Fibroblast of lung (primary cell): ENCODE data around the gene GNB1L.

Source experiments
- CTCF ChIP-seq, 2 donors: IDR thresholded peaks in 1 of 2; conservative IDR thresholded peaks in 1 of 2; 1 replicate in 1 of 2; 2 replicates in 1 of 2; pipeline ENCODE4 v1.5.1; 2011 to 2012; ENCODE audit warnings: low read length in 2 of 2, control low read depth in 1 of 2, inconsistent platforms in 1 of 2, low read depth in 1 of 2, mild to moderate bottlenecking in 1 of 2
- EZH2 ChIP-seq: IDR thresholded peaks from 2 replicates; pipeline ENCODE4 v1.5.1; 2012; ENCODE audit warnings: low read length, control low read depth, mild to moderate bottlenecking; ENCODE audit errors: missing control alignments

- TF ChIP-seq CTCF (conservative IDR thresholded peaks at IDR 0.05 in 1 of 2, IDR thresholded peaks at IDR 0.05 in 1 of 2; ENCODE audit: low read depth in 1 of 2, low read length in 2 of 2) (no peak), EZH2 (no peak)
Measured at GRCh38 chr22:19784384-19785175, 70.1 kb downstream of the GNB1L start.
